Sigmoid colon (tissue), 7 donors: ENCODE measurements around the gene RND3. TPM values are rescaled to one million over a fixed set of nuclear protein-coding genes. Genes with fewer than 3 reads are reported as not detected.

Experiments
- DNase-seq: peaks from one replicate; pipeline ENCODE4 v3.0.0-alpha.2; 2019
- H3K27ac ChIP-seq, 4 donors: fragments of 200-600 bp; sonication (generic); one replicate each; pipeline ENCODE4 v1.5.1; 2016 to 2019; ENCODE audit warnings: mild to moderate bottlenecking in 1 of 4
- H3K27me3 ChIP-seq, 3 donors: fragments of 200-600 bp; sonication (generic); one replicate each; pipeline ENCODE4 v1.5.1; 2019; ENCODE audit warnings: mild to moderate bottlenecking in 1 of 3
- H3K36me3 ChIP-seq, 4 donors: fragments of 200-600 bp; sonication (generic); one replicate each; pipeline ENCODE4 v1.5.1; 2016 to 2019
- H3K4me1 ChIP-seq, 4 donors: fragments of 200-600 bp; sonication (generic); one replicate each; pipeline ENCODE4 v1.5.1; 2017 to 2019
- H3K4me3 ChIP-seq, 4 donors: fragments of 200-600 bp; sonication (generic); one replicate each; pipeline ENCODE4 v1.5.1; 2017 to 2019; ENCODE audit warnings: mild to moderate bottlenecking in 2 of 4, moderate library complexity in 1 of 4
- H3K9me3 ChIP-seq, 4 donors: fragments of 200-600 bp in 3 of 4; sonication (generic) in 3 of 4; one replicate each; pipeline versions ENCODE4 v1.5.1 to v1.6.1; 2013 to 2019
- CTCF ChIP-seq, 4 experiments: fragments of 450-650 bp in 3 of 4; fragments of 200-600 bp in 1 of 4; IDR thresholded peaks; one replicate each; pipeline ENCODE4 v1.5.1; 2016 to 2019; ENCODE audit warnings: antibody characterized with exemption in 4 of 4, mild to moderate bottlenecking in 3 of 4, moderate library complexity in 2 of 4
- EP300 ChIP-seq, 4 donors: sonication (generic); formaldehyde crosslinking; IDR thresholded peaks; one replicate each; pipeline ENCODE4 v1.6.1; 2017; ENCODE audit warnings: antibody characterized with exemption in 4 of 4
- POLR2A ChIP-seq, 2 donors: fragments of 450-650 bp; IDR thresholded peaks; one replicate each; pipeline ENCODE4 v1.6.1; 2016; ENCODE audit warnings: antibody characterized with exemption in 2 of 2, mild to moderate bottlenecking in 2 of 2, moderate library complexity in 2 of 2
- POLR2AphosphoS5 ChIP-seq, 4 donors: sonication (generic); formaldehyde crosslinking; IDR thresholded peaks; one replicate each; pipeline ENCODE4 v1.6.1; 2017; ENCODE audit warnings: antibody characterized with exemption in 4 of 4
- WGBS, 2 donors: extraction: QIAGEN DNeasy Blood & Tissue Kit; methylation state at CpG; one replicate each; pipeline ENCODE4 v1.1.7; 2013; 5-methylcytosine and 5-hydroxymethylcytosine counted together
- intact Hi-C: fragments of 100-400 bp; cut with DNase I; formaldehyde crosslinking; loops from one replicate; pipeline ENCODE4 v1.15.1; 2023
- polyA plus RNA-seq, 3 donors: library from polyadenylated mRNA; stranded (reverse); fragments of 200-250 nt; gene quantifications; one replicate each; pipeline ENCODE4 v1.2.3, GENCODE V29; 2013
- total RNA-seq, 4 donors: library from RNA; depleted of rRNA; stranded (reverse); fragments of >200 nt; gene quantifications; one replicate each; pipeline ENCODE4 v1.1.0, GENCODE V29; 2016
- donor health status: healthy with polysubstance abuse.
- donor health status: Bipolar disorder and iron deficiency.
- donor health status: healthy.

RND3 gene
- total and polyA plus RNA-seq, 7 donors: 22.3 to 171 (median 31.3) TPM

DNA sequence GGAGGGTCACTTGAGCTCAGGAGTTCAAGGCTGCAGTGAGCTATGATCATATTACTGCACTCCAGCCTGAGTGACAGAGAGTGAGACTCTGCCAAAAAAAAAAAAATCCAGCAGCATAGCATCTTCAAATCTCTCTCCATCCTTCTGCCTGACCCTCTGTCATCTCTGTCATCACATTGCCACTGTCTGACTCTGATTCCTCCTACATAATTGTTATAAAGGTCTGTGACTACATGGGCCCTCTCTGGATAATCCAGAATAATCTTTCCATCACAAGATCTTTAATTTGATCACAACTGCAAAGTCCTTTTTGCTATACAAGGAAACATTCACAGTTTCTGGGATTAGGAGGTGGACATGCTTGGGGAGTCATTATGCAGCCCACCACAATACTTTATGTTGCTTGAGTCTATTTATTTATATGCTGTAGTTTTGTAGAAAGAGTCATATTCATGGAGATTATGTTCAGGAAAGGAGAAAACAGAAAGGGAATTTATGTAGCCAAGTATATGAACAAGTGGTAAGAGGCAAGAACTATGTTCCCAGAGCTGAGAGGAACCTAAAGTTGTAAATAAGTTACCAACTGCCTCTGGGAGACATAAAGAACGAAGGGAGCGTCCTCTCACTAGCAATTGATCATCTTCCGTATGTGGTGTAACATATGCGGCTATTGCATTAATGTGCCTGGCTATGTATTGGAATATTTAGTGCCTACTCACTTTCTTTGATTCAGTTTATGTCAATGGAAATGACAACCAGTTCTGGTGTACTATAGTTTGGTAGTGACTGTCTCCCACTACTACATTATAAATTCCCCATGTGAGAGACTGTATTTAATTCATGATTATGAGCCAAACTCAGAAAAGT, 21.5 kb downstream of the RND3 start:
- Histone ChIP-seq H3K27ac (peak overlapping the region; percentile 62 to 79 (median 72)), H3K9me3 (no peaks in the 10 kb centered on the region), H3K4me3 (no peak overlapping the region), H3K4me1 (peaks cover 0 to 28% (median 24%) of the 10 kb centered on the region in 4 donors), H3K27me3 (no peaks in the 10 kb centered on the region), H3K36me3 (peaks cover 0 to 27% (median 8%) of the 10 kb centered on the region in 4 donors)
- intact Hi-C loops: no loop called here
- TF ChIP-seq EP300 (IDR thresholded peaks at IDR 0.05): no peak
- WGBS, 2 donors: 94% methylated on average over 4 of the region's 4 CpGs
- no peak for DNase-seq

DNA sequence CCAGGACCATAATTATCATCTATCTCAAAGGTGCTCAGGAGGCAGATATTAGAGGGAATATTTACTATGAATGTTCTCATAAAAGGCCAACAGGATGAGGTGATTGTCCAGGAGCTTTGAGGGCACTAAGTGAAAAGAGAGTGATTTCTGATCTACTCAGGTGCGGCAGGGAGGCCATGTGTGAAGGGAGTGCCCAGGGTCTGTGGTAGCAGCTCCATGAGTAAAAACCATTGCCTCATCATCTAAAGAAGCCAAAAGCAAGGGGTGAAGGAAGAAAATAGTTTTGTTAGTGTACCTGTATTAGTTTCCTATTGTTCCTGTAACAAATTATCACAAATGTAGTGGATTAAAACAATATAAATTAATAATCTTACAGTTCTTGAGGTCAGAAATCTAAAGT, 22.5 kb downstream of the RND3 start:
- WGBS, 2 donors: 95 to 99% methylated on average over 1 of the region's 1 CpG
- intact Hi-C loops: no loop called here
- no peak overlapping the region for H3K27ac ChIP-seq

DNA sequence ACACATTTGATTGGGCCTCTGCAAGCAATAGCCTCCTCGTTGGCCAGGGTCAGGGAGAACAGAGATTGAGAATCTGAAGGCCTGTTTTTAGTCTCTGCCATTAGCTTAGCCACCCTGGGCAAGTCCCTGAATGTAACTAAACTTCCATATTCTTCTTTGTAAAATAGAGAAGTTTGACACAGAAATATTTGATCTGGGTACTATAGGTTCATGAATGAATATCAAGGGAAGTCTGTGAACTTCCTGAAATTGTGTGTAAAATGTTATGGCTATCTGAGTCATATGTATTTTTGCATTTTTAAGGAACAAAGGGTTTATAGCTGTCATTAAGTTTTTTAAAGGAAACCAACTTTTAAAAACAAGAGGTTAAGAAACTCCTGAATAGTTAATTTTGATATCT, 23.2 kb downstream of the RND3 start:
- Histone ChIP-seq H3K27ac (no peak overlapping the region), H3K4me3 (no peak overlapping the region), H3K9me3 (no peaks in the 10 kb centered on the region), H3K4me1 (peaks cover 0 to 28% (median 26%) of the 10 kb centered on the region in 4 donors), H3K36me3 (peaks cover 0 to 10% (median under 1%) of the 10 kb centered on the region in 4 donors), H3K27me3 (no peaks in the 10 kb centered on the region)
- WGBS, 2 donors: 67 to 70% methylated on average over 1 of the region's 1 CpG
- no peak for DNase-seq
- no peak for TF ChIP-seq CTCF (IDR thresholded peaks at IDR 0.05)
- no peak for TF ChIP-seq POLR2A (IDR thresholded peaks at IDR 0.05)
- TF ChIP-seq POLR2AphosphoS5 (IDR thresholded peaks at IDR 0.05): no peak
- TF ChIP-seq EP300 (IDR thresholded peaks at IDR 0.05): no peak
- intact Hi-C loops: no loop called here

More for the DNA sequence above, 22.5 kb downstream of the RND3 start:
- Histone ChIP-seq H3K4me3 (no peak overlapping the region), H3K4me1 (peaks cover 0 to 28% (median 26%) of the 10 kb centered on the region in 4 donors), H3K36me3 (peaks cover 0 to 17% (median 4%) of the 10 kb centered on the region in 4 donors), H3K27me3 (no peaks in the 10 kb centered on the region), H3K9me3 (no peaks in the 10 kb centered on the region)
- no peak for DNase-seq
- no peak for TF ChIP-seq POLR2AphosphoS5 (IDR thresholded peaks at IDR 0.05)
- TF ChIP-seq EP300 (IDR thresholded peaks at IDR 0.05): no peak
- no peak for TF ChIP-seq CTCF (IDR thresholded peaks at IDR 0.05)
- TF ChIP-seq POLR2A (IDR thresholded peaks at IDR 0.05): no peak

GRCh38 chr2:150462770-150463169, 24.7 kb downstream of the RND3 start:
- H3K9me3 ChIP-seq: no peaks in the 10 kb centered on the region
- H3K27me3 ChIP-seq: no peaks in the 10 kb centered on the region
- no peak for DNase-seq
- peaks cover 0 to 26% (median 18%) of the 10 kb centered on the region in 4 donors for H3K4me1 ChIP-seq
- TF ChIP-seq POLR2AphosphoS5 (IDR thresholded peaks at IDR 0.05) (no peak), EP300 (IDR thresholded peaks at IDR 0.05) (no peak), POLR2A (IDR thresholded peaks at IDR 0.05) (no peak), CTCF (IDR thresholded peaks at IDR 0.05) (no peak)
- 88 to 90% methylated on average over 2 of the region's 2 CpGs for WGBS, 2 donors
- no peak overlapping the region for H3K4me3 ChIP-seq
- H3K36me3 ChIP-seq: no peaks in the 10 kb centered on the region
- no peak overlapping the region for H3K27ac ChIP-seq
- intact Hi-C loops: no loop called here

GRCh38 chr2:150459281-150459680, 28.2 kb downstream of the RND3 start:
- Histone ChIP-seq H3K27ac (no peak overlapping the region), H3K27me3 (no peaks in the 10 kb centered on the region), H3K9me3 (no peaks in the 10 kb centered on the region), H3K4me3 (no peak overlapping the region), H3K4me1 (peaks cover 0 to 7% (median 0%) of the 10 kb centered on the region in 4 donors), H3K36me3 (no peaks in the 10 kb centered on the region)
- TF ChIP-seq CTCF (IDR thresholded peaks at IDR 0.05): no peak
- TF ChIP-seq EP300 (IDR thresholded peaks at IDR 0.05): no peak
- no peak for TF ChIP-seq POLR2AphosphoS5 (IDR thresholded peaks at IDR 0.05)
- DNase-seq: no peak
- 96 to 97% methylated on average over 1 of the region's 1 CpG for WGBS, 2 donors
- intact Hi-C loops: no loop called here
